HCT116 (cell line): ENCODE data around the gene RCBTB2. TPM values are rescaled to one million over a fixed set of nuclear protein-coding genes. Genes with fewer than 3 reads are reported as not detected.

Experiments
- ATAC-seq: fragments of 200-7000 bp; cut with Tn5 transposase; 2 replicates; pipeline ENCODE4 v1.9.1; 2020; ENCODE audit warnings: mild to moderate bottlenecking, moderate library complexity
- BruUV-seq: library from RNA; stranded (reverse); fragments of 400-500 nt; replicated peaks from 2 replicates; lab custom pipeline; 2021; lab: Mats Ljungman, UMichigan
- CTCF ChIA-PET: fragments of 300-600 bp; sonication (Branson Sonifier 250); formaldehyde crosslinking; loops from one replicate; lab custom pipeline; 2021; ENCODE audit warnings: antibody characterized with exemption; lab: Charles Lee
- POLR2A ChIA-PET: fragments of 300-600, 350-600 bp; sonication (Branson Sonifier 250); formaldehyde crosslinking; loops from one replicate; lab custom pipeline; 2021; ENCODE audit warnings: antibody characterized with exemption; lab: Charles Lee
- RAD21 ChIA-PET, 2 experiments: fragments of 300-600 bp; sonication (Branson Sonifier 250); formaldehyde crosslinking; loops; one replicate each; lab custom pipeline; 2023; ENCODE audit warnings: low total read pairs in 2 of 2; ENCODE audit not compliant: uncharacterized antibody in 2 of 2, unreplicated experiment in 2 of 2, low non-redundant PET in 1 of 2; lab: Charles Lee
- DNase-seq: peaks from one replicate; pipeline ENCODE4 v3.0.0-alpha.2; 2010; ENCODE audit warnings: low read depth, low spot score
- H2AFZ ChIP-seq: fragments of 200-600 bp; shearing (Covaris generic), sonication (generic); 2 replicates; pipeline ENCODE4 v1.6.1; 2017; ENCODE audit warnings: low read depth, mixed run types, mixed read lengths, antibody characterized with exemption, low read length; ENCODE audit not compliant: poor library complexity, severe bottlenecking
- H3K27ac ChIP-seq: 2 replicates; pipeline ENCODE4 v1.5.1; 2012; ENCODE audit warnings: low read depth, low read length
- H3K27me3 ChIP-seq: fragments of 200-600 bp; sonication (generic); 2 replicates; pipeline ENCODE4 v1.6.1; 2016; ENCODE audit warnings: mixed run types, low read length, mixed read lengths; ENCODE audit not compliant: insufficient read depth
- H3K36me3 ChIP-seq, 2 experiments: fragments of 200-500 bp in 1 of 2; fragments of 200-600 bp in 1 of 2; sonication (Bioruptor generic) in 1 of 2; sonication (generic) in 1 of 2; 2 replicates each; pipeline versions ENCODE4 v1.5.1 to v1.6.1; 2014 to 2016; ENCODE audit warnings: low read length in 2 of 2, inconsistent platforms in 1 of 2, mixed read lengths in 1 of 2, mixed run types in 1 of 2; ENCODE audit not compliant: insufficient read depth in 2 of 2, control insufficient read depth in 1 of 2
- H3K4me1 ChIP-seq, 2 experiments: fragments of 200-600 bp in 1 of 2; sonication (generic) in 1 of 2; 2 replicates each; pipeline versions ENCODE4 v1.5.1 to v1.6.1; 2012 to 2017; ENCODE audit warnings: low read length in 2 of 2, inconsistent platforms in 1 of 2, mild to moderate bottlenecking in 1 of 2, mixed read lengths in 1 of 2, mixed run types in 1 of 2, moderate library complexity in 1 of 2; ENCODE audit not compliant: insufficient read depth in 2 of 2, control insufficient read depth in 1 of 2
- H3K4me2 ChIP-seq: fragments of 200-600 bp; sonication (generic); 2 replicates; pipeline ENCODE4 v1.6.1; 2017; ENCODE audit warnings: mixed run types, low read length, mixed read lengths
- H3K4me3 ChIP-seq, 2 experiments: fragments of 200-600 bp in 1 of 2; sonication (generic) in 1 of 2; replicated peaks in 1 of 2; 2 replicates each; pipeline ENCODE4 v1.5.1; 2011 to 2016; ENCODE audit warnings: low read length in 2 of 2, control low read depth in 1 of 2, low read depth in 1 of 2, mild to moderate bottlenecking in 1 of 2, mixed read lengths in 1 of 2, mixed run types in 1 of 2
- H3K79me2 ChIP-seq: fragments of 200-600 bp; sonication (generic); 2 replicates; pipeline ENCODE4 v1.6.1; 2017; ENCODE audit warnings: mild to moderate bottlenecking, mixed run types, low read length, moderate library complexity, mixed read lengths; ENCODE audit not compliant: insufficient read depth
- H3K9ac ChIP-seq: fragments of 200-600 bp; sonication (generic); 2 replicates; pipeline ENCODE4 v1.6.1; 2016; ENCODE audit warnings: low read length, mixed read lengths
- H3K9me2 ChIP-seq: fragments of 200-600 bp; sonication (generic), shearing (Covaris generic); 2 replicates; pipeline ENCODE4 v1.6.1; 2017; ENCODE audit warnings: mixed run types, mild to moderate bottlenecking, moderate library complexity; ENCODE audit not compliant: insufficient read depth
- H3K9me3 ChIP-seq, 2 experiments: fragments of 200-500 bp in 1 of 2; fragments of 200-600 bp in 1 of 2; sonication (Bioruptor generic) in 1 of 2; sonication (generic) in 1 of 2; 2 replicates each; pipeline ENCODE4 v1.6.1; 2014 to 2017; ENCODE audit warnings: low read length in 2 of 2, mixed read lengths in 2 of 2, inconsistent platforms in 1 of 2, low read depth in 1 of 2, mild to moderate bottlenecking in 1 of 2, mixed run types in 1 of 2, moderate library complexity in 1 of 2; ENCODE audit not compliant: control insufficient read depth in 1 of 2, insufficient read depth in 1 of 2
- H4K20me1 ChIP-seq: fragments of 200-600 bp; sonication (generic), shearing (Covaris generic); 2 replicates; pipeline ENCODE4 v1.6.1; 2017; ENCODE audit warnings: mixed run types, mild to moderate bottlenecking, moderate library complexity; ENCODE audit not compliant: insufficient read depth
- EZH2 ChIP-seq: fragments of 200-600 bp; sonication (generic); IDR thresholded peaks from 2 replicates; pipeline ENCODE4 v1.6.1; 2017; ENCODE audit warnings: antibody characterized with exemption, mixed run types
- EZH2phosphoT487 ChIP-seq: fragments of 200-600 bp; IDR thresholded peaks from 2 replicates; pipeline ENCODE4 v1.6.1; 2018; ENCODE audit warnings: antibody characterized with exemption, borderline replicate concordance
- FOSL1 ChIP-seq: IDR thresholded peaks from 2 replicates; pipeline ENCODE4 v1.6.1; 2012; ENCODE audit warnings: low read depth
- POLR2A ChIP-seq: IDR thresholded peaks from 2 replicates; pipeline ENCODE4 v1.7.0; 2011; ENCODE audit warnings: borderline replicate concordance; ENCODE audit not compliant: insufficient read depth, insufficient read length; ENCODE audit errors: extremely low read depth
- POLR2AphosphoS5 ChIP-seq: IDR thresholded peaks from 2 replicates; pipeline ENCODE4 v1.6.1; 2011; ENCODE audit warnings: mild to moderate bottlenecking, low read depth, low read length, moderate library complexity
- TCF7L2 ChIP-seq: IDR thresholded peaks from 2 replicates; pipeline ENCODE4 v1.7.0; 2011; ENCODE audit warnings: borderline replicate concordance, inconsistent platforms; ENCODE audit not compliant: insufficient read depth, insufficient read length; ENCODE audit errors: extremely low read depth
- ZNF274 ChIP-seq: fragments of 200-500 bp; sonication (Bioruptor generic); IDR thresholded peaks from 2 replicates; pipeline ENCODE4 v1.6.1; 2014; ENCODE audit warnings: mild to moderate bottlenecking, low read depth, low read length, inconsistent platforms
- intact Hi-C: fragments of 100-400 bp; cut with micrococcal nuclease; formaldehyde crosslinking; loops from 2 replicates; pipeline ENCODE4 v1.10.0; 2022
- total RNA-seq: library from RNA; stranded (reverse); gene quantifications from one replicate; pipeline ENCODE4 v1.2.1, GENCODE V29; 2021; ENCODE audit not compliant: unreplicated experiment

The RCBTB2 gene
- total RNA-seq, 1 experiment from 2014 or later: 1.3 TPM

- ChIA-PET RAD21 (no interaction called here), POLR2A (no interaction called here), CTCF (no interaction called here)
- Histone ChIP-seq H3K9me3 (peaks cover 3 to 13% of the 10 kb centered on the region in 2 experiments; a peak in 3 of 4 replicates), H3K9me2 (no peaks in the 10 kb centered on the region), H3K79me2 (no peaks in the 10 kb centered on the region), H3K27me3 (no peaks in the 10 kb centered on the region), H3K36me3 (no peaks in the 10 kb centered on the region), H4K20me1 (no peaks in the 10 kb centered on the region), H3K4me3 (no peak overlapping the region), H3K27ac (no peak overlapping the region), H3K4me1 (no peaks in the 10 kb centered on the region), H3K9ac (no peak overlapping the region), H3K4me2 (no peak overlapping the region), H2AFZ (no peak overlapping the region)
- BruUV-seq: no TSS peak
- DNase-seq: no peak
- no peak for TF ChIP-seq TCF7L2
- no peak for TF ChIP-seq POLR2A
- no peak for TF ChIP-seq EZH2
- intact Hi-C loops: no loop called here
- no peak for ATAC-seq
Measured at GRCh38 chr13:48559638-48560320, 26.9 kb upstream of the RCBTB2 start.

GRCh38 chr13:48556817-48557216 lies 23.9 kb upstream of the RCBTB2 start:
- RAD21 ChIA-PET: no interaction called here
- no peak overlapping the region for H2AFZ ChIP-seq
- POLR2A ChIA-PET: no interaction called here
- no peaks in the 10 kb centered on the region for H4K20me1 ChIP-seq
- H3K9ac ChIP-seq: no peak overlapping the region
- no TSS peak for BruUV-seq
- ATAC-seq: no peak
- H3K9me3 ChIP-seq: peaks cover 8 to 14% of the 10 kb centered on the region in 2 experiments
- no peaks in the 10 kb centered on the region for H3K9me2 ChIP-seq
- H3K79me2 ChIP-seq: no peaks in the 10 kb centered on the region
- H3K4me1 ChIP-seq: no peaks in the 10 kb centered on the region
- H3K27me3 ChIP-seq: no peaks in the 10 kb centered on the region
- no peak overlapping the region for H3K4me3 ChIP-seq
- H3K4me2 ChIP-seq: no peak overlapping the region
- TF ChIP-seq FOSL1 (no peak), EZH2phosphoT487 (no peak), POLR2AphosphoS5 (no peak), ZNF274 (no peak)
- TF ChIP-seq, all 23 proteins: peak for 0
- no peak overlapping the region for H3K27ac ChIP-seq
- CTCF ChIA-PET: no interaction called here
- DNase-seq: no peak
- no peaks in the 10 kb centered on the region for H3K36me3 ChIP-seq
- intact Hi-C loops: no loop called here
